PC-3 (cell line): ENCODE results near the gene NPAT. TPM values are rescaled to one million over a fixed set of nuclear protein-coding genes. Genes with fewer than 3 reads are reported as not detected.

ENCODE experiments used
- ATAC-seq: fragments of 200-7000 bp; cut with Tn5 transposase; 2 replicates; pipeline ENCODE4 v1.9.1; 2020; ENCODE audit warnings: mild to moderate bottlenecking, moderate library complexity
- BruUV-seq: library from RNA; stranded (reverse); fragments of 400-500 nt; replicated peaks from 2 replicates; lab custom pipeline; 2021; lab: Mats Ljungman, UMichigan
- CTCF ChIA-PET: fragments of 300-600 bp; sonication (Branson Sonifier 250); formaldehyde crosslinking; loops from one replicate; lab custom pipeline; 2022; ENCODE audit warnings: antibody characterized with exemption; lab: Charles Lee
- POLR2A ChIA-PET: fragments of 300-600 bp; sonication (Branson Sonifier 250); formaldehyde crosslinking; loops from one replicate; lab custom pipeline; 2022; ENCODE audit warnings: antibody characterized with exemption; ENCODE audit not compliant: unreplicated experiment; lab: Charles Lee
- DNase-seq: peaks from one replicate; pipeline ENCODE4 v3.0.0-alpha.2; 2015
- H2AFZ ChIP-seq: fragments of 300-600 bp; sonication (generic); 2 replicates; pipeline ENCODE4 v1.6.0; 2016; ENCODE audit warnings: antibody characterized with exemption, low read length
- H3F3A ChIP-seq: fragments of 300-600 bp; sonication (generic); one replicate; pipeline ENCODE4 v1.6.0; 2017; ENCODE audit warnings: antibody characterized with exemption, low read length, control low read depth, mild to moderate bottlenecking; ENCODE audit not compliant: unreplicated experiment
- H3K27ac ChIP-seq: fragments of 300-600 bp; sonication (generic); 2 replicates; pipeline ENCODE4 v1.5.1; 2016; ENCODE audit warnings: mild to moderate bottlenecking, low read length
- H3K27me3 ChIP-seq: fragments of 300-600 bp; sonication (generic); 2 replicates; pipeline ENCODE4 v1.6.1; 2016; ENCODE audit warnings: low read length, mixed read lengths
- H3K36me3 ChIP-seq: fragments of 300-600 bp; sonication (generic); 2 replicates; pipeline ENCODE4 v1.6.1; 2016; ENCODE audit warnings: low read depth, mixed run types, low read length, mixed read lengths
- H3K4me1 ChIP-seq: fragments of 300-600 bp; sonication (generic); 2 replicates; pipeline ENCODE4 v1.5.1; 2016; ENCODE audit warnings: low read length; ENCODE audit not compliant: insufficient read depth
- H3K4me2 ChIP-seq: fragments of 300-600 bp; sonication (generic); 2 replicates; pipeline ENCODE4 v1.6.0; 2016; ENCODE audit warnings: low read length
- H3K4me3 ChIP-seq: fragments of 300-600 bp; sonication (generic); 2 replicates; pipeline ENCODE4 v1.5.1; 2016; ENCODE audit warnings: mild to moderate bottlenecking, low read length, mixed read lengths
- H3K79me2 ChIP-seq: fragments of 300-600 bp; sonication (generic); 2 replicates; pipeline ENCODE4 v1.6.1; 2017; ENCODE audit warnings: low read length, mixed read lengths
- H3K9ac ChIP-seq: fragments of 300-600 bp; sonication (generic); 2 replicates; pipeline ENCODE4 v1.6.0; 2016; ENCODE audit warnings: mild to moderate bottlenecking, low read length
- H3K9me2 ChIP-seq: fragments of 300-600 bp; sonication (generic); replicated peaks from 2 replicates; pipeline ENCODE4 v1.6.1; 2016; ENCODE audit warnings: mixed run types, low read length, mixed read lengths
- H3K9me3 ChIP-seq: fragments of 300-600 bp; sonication (generic); 2 replicates; pipeline ENCODE4 v1.6.1; 2016; ENCODE audit warnings: low read length, mixed read lengths
- H4K20me1 ChIP-seq: fragments of 300-600 bp; sonication (generic); 2 replicates; pipeline ENCODE4 v1.6.1; 2016; ENCODE audit warnings: low read length, mixed read lengths
- CTCF ChIP-seq: fragments of 300-600 bp; sonication (generic); conservative IDR thresholded peaks from 2 replicates; pipeline ENCODE4 v1.5.1; 2017; ENCODE audit warnings: antibody characterized with exemption, low read depth, mild to moderate bottlenecking, low read length
- EZH2 ChIP-seq: fragments of 300-600 bp; sonication (generic); IDR thresholded peaks from one replicate; pipeline ENCODE4 v1.6.1; 2017; ENCODE audit warnings: antibody characterized with exemption, mild to moderate bottlenecking, low read length; ENCODE audit not compliant: unreplicated experiment
- EZH2phosphoT487 ChIP-seq: fragments of 300-600 bp; sonication (generic); IDR thresholded peaks from 2 replicates; pipeline ENCODE4 v1.6.1; 2018; ENCODE audit warnings: mild to moderate bottlenecking, antibody characterized with exemption, low read length, borderline replicate concordance
- intact Hi-C: fragments of 100-400 bp; cut with micrococcal nuclease; formaldehyde crosslinking; loops from 2 replicates; pipeline ENCODE4 v1.9.0; 2023
- total RNA-seq: library from RNA; depleted of rRNA; stranded (reverse); fragments of >200 nt; gene quantifications from 2 replicates; pipeline ENCODE4 v1.2.3, GENCODE V29; 2014

Gene NPAT
- total RNA-seq, 1 experiment from 2014 or later = 19.6 TPM

DNA sequence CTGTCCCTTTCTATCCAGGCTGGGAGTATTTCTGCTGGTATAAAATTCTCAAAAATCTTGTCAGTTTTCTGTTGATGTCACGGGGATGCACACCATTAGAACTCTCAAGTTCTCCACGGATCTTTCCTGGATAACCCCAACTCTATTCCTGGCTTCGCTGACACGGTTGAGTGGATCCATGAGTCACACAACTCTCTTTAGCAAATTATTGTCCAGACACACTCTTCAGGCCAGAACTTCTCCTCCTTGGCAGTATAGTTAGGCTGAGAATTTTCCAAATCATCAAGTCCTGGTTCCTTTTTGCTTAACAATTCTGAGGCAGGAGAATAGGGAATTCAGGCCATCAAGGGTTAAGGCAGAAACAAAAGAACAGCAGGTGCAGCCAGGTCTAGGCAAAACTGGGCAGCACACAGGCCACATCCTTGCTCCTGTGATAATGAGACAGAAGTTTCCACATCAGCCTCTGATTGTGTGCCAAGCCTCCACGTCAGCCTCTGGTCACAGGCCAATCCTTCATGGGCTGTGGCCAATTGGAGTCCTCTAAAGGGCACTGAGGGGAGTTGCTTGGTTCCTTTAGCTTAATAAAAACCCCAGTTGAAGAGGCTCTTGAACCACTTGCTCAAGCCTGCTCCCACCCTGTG is 106.8 kb downstream of the NPAT start:
- no peaks in the 10 kb centered on the region for H3K9me3 ChIP-seq
- intact Hi-C loops = loop anchor here (2.0 to 5.0 kb wide), 3 partner anchors 23 to 539 kb away; partner anchors contain the start of gene C11orf65
- ATAC-seq (peak; percentile 69), DNase-seq (peak; percentile 96)
- no peaks in the 10 kb centered on the region for H3K79me2 ChIP-seq
- H2AFZ ChIP-seq = no peak overlapping the region
- POLR2A ChIA-PET = no interaction called here
- no peaks in the 10 kb centered on the region for H4K20me1 ChIP-seq
- H3K36me3 ChIP-seq = no peaks in the 10 kb centered on the region
- no TSS peak for BruUV-seq
- H3K9ac ChIP-seq = no peak overlapping the region
- no peaks in the 10 kb centered on the region for H3F3A ChIP-seq
- H3K4me3 ChIP-seq = no peak overlapping the region
- peak overlapping the region; percentile 20 for H3K27ac ChIP-seq
- peak overlapping the region; percentile 22 for H3K4me2 ChIP-seq
- H3K9me2 ChIP-seq = no peaks in the 10 kb centered on the region
- no peaks in the 10 kb centered on the region for H3K27me3 ChIP-seq
- peaks cover 20% of the 10 kb centered on the region for H3K4me1 ChIP-seq
- TF ChIP-seq EZH2 = no peak
- TF ChIP-seq CTCF = no peak
- no peak for TF ChIP-seq EZH2phosphoT487
- CTCF ChIA-PET = no interaction called here

DNA sequence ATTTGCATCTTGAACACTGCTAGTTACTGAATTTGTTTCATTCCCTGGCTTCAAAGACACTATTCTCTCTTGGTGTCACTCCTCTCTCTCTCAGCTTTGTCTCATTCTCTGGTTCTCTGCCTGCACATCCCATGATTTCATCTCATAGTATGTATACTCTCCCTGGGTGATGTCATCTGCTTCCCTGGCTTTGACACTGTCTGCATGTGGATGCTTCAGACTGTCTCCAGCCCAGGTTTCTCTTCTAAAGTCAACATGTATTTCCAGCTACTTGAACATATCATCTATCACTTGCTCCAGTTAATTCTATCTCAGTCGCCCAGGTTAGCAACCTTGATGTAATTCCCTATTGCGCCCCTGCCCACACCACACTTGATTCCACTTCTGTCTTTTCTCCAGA is 110.4 kb downstream of the NPAT start:
- CTCF ChIA-PET = no interaction called here
- TF ChIP-seq EZH2phosphoT487 = no peak
- TF ChIP-seq CTCF = no peak
- no peak for TF ChIP-seq EZH2
- POLR2A ChIA-PET = no interaction called here

GRCh38 chr11:108111126-108111525 is 111.3 kb downstream of the NPAT start:
- intact Hi-C loops = no loop called here
- Histone ChIP-seq H3K79me2 (no peaks in the 10 kb centered on the region), H3K4me1 (peaks cover 14% of the 10 kb centered on the region), H3K27me3 (no peaks in the 10 kb centered on the region), H3K27ac (no peak overlapping the region), H3K4me3 (no peak overlapping the region), H3F3A (no peaks in the 10 kb centered on the region), H3K4me2 (no peak overlapping the region), H3K36me3 (no peaks in the 10 kb centered on the region; the same call in 1 of the 2 replicates), H4K20me1 (no peaks in the 10 kb centered on the region), H3K9me2 (no peaks in the 10 kb centered on the region), H2AFZ (no peak overlapping the region), H3K9ac (no peak overlapping the region), H3K9me3 (no peaks in the 10 kb centered on the region)
- TF ChIP-seq EZH2 = no peak
- TF ChIP-seq EZH2phosphoT487 = no peak
- no peak; the same call in 1 of the 2 replicates for TF ChIP-seq CTCF
- BruUV-seq = no TSS peak
- CTCF ChIA-PET = no interaction called here
- no peak for ATAC-seq
- POLR2A ChIA-PET = no interaction called here
- no peak for DNase-seq

More for the DNA sequence above, 110.4 kb downstream of the NPAT start:
- Histone ChIP-seq H3K9me3 (no peaks in the 10 kb centered on the region), H4K20me1 (no peaks in the 10 kb centered on the region), H3K9me2 (no peaks in the 10 kb centered on the region), H3K4me2 (no peak overlapping the region), H3K4me1 (peaks cover 15% of the 10 kb centered on the region), H3K27me3 (no peaks in the 10 kb centered on the region), H3K9ac (no peak overlapping the region), H3K79me2 (no peaks in the 10 kb centered on the region), H3K36me3 (no peaks in the 10 kb centered on the region; the same call in 1 of the 2 replicates), H3F3A (no peaks in the 10 kb centered on the region), H2AFZ (no peak overlapping the region), H3K27ac (no peak overlapping the region), H3K4me3 (no peak overlapping the region)
- peak; percentile 10 for DNase-seq
- intact Hi-C loops = no loop called here
- ATAC-seq = peak; percentile 9; the same call in 1 of the 2 replicates
- no TSS peak for BruUV-seq
